PC-3 (cell line): ENCODE measurements around the gene FOXL2NB. TPM values are rescaled to one million over a fixed set of nuclear protein-coding genes. Genes with fewer than 3 reads are reported as not detected.

Source experiments
- ATAC-seq: fragments of 200-7000 bp; cut with Tn5 transposase; 2 replicates; pipeline ENCODE4 v1.9.1; 2020; ENCODE audit warnings: mild to moderate bottlenecking, moderate library complexity
- BruUV-seq: library from RNA; stranded (reverse); fragments of 400-500 nt; replicated peaks from 2 replicates; lab custom pipeline; 2021; lab: Mats Ljungman, UMichigan
- CTCF ChIA-PET: fragments of 300-600 bp; sonication (Branson Sonifier 250); formaldehyde crosslinking; loops from one replicate; lab custom pipeline; 2022; ENCODE audit warnings: antibody characterized with exemption; lab: Charles Lee
- POLR2A ChIA-PET: fragments of 300-600 bp; sonication (Branson Sonifier 250); formaldehyde crosslinking; loops from one replicate; lab custom pipeline; 2022; ENCODE audit warnings: antibody characterized with exemption; ENCODE audit not compliant: unreplicated experiment; lab: Charles Lee
- DNase-seq: peaks from one replicate; pipeline ENCODE4 v3.0.0-alpha.2; 2015
- H2AFZ ChIP-seq: fragments of 300-600 bp; sonication (generic); 2 replicates; pipeline ENCODE4 v1.6.0; 2016; ENCODE audit warnings: antibody characterized with exemption, low read length
- H3F3A ChIP-seq: fragments of 300-600 bp; sonication (generic); one replicate; pipeline ENCODE4 v1.6.0; 2017; ENCODE audit warnings: antibody characterized with exemption, low read length, control low read depth, mild to moderate bottlenecking; ENCODE audit not compliant: unreplicated experiment
- H3K27ac ChIP-seq: fragments of 300-600 bp; sonication (generic); 2 replicates; pipeline ENCODE4 v1.5.1; 2016; ENCODE audit warnings: mild to moderate bottlenecking, low read length
- H3K27me3 ChIP-seq: fragments of 300-600 bp; sonication (generic); 2 replicates; pipeline ENCODE4 v1.6.1; 2016; ENCODE audit warnings: low read length, mixed read lengths
- H3K36me3 ChIP-seq: fragments of 300-600 bp; sonication (generic); 2 replicates; pipeline ENCODE4 v1.6.1; 2016; ENCODE audit warnings: low read depth, mixed run types, low read length, mixed read lengths
- H3K4me1 ChIP-seq: fragments of 300-600 bp; sonication (generic); 2 replicates; pipeline ENCODE4 v1.5.1; 2016; ENCODE audit warnings: low read length; ENCODE audit not compliant: insufficient read depth
- H3K4me2 ChIP-seq: fragments of 300-600 bp; sonication (generic); 2 replicates; pipeline ENCODE4 v1.6.0; 2016; ENCODE audit warnings: low read length
- H3K4me3 ChIP-seq: fragments of 300-600 bp; sonication (generic); 2 replicates; pipeline ENCODE4 v1.5.1; 2016; ENCODE audit warnings: mild to moderate bottlenecking, low read length, mixed read lengths
- H3K79me2 ChIP-seq: fragments of 300-600 bp; sonication (generic); 2 replicates; pipeline ENCODE4 v1.6.1; 2017; ENCODE audit warnings: low read length, mixed read lengths
- H3K9ac ChIP-seq: fragments of 300-600 bp; sonication (generic); 2 replicates; pipeline ENCODE4 v1.6.0; 2016; ENCODE audit warnings: mild to moderate bottlenecking, low read length
- H3K9me2 ChIP-seq: fragments of 300-600 bp; sonication (generic); replicated peaks from 2 replicates; pipeline ENCODE4 v1.6.1; 2016; ENCODE audit warnings: mixed run types, low read length, mixed read lengths
- H3K9me3 ChIP-seq: fragments of 300-600 bp; sonication (generic); 2 replicates; pipeline ENCODE4 v1.6.1; 2016; ENCODE audit warnings: low read length, mixed read lengths
- H4K20me1 ChIP-seq: fragments of 300-600 bp; sonication (generic); 2 replicates; pipeline ENCODE4 v1.6.1; 2016; ENCODE audit warnings: low read length, mixed read lengths
- CTCF ChIP-seq: fragments of 300-600 bp; sonication (generic); conservative IDR thresholded peaks from 2 replicates; pipeline ENCODE4 v1.5.1; 2017; ENCODE audit warnings: antibody characterized with exemption, low read depth, mild to moderate bottlenecking, low read length
- EZH2 ChIP-seq: fragments of 300-600 bp; sonication (generic); IDR thresholded peaks from one replicate; pipeline ENCODE4 v1.6.1; 2017; ENCODE audit warnings: antibody characterized with exemption, mild to moderate bottlenecking, low read length; ENCODE audit not compliant: unreplicated experiment
- EZH2phosphoT487 ChIP-seq: fragments of 300-600 bp; sonication (generic); IDR thresholded peaks from 2 replicates; pipeline ENCODE4 v1.6.1; 2018; ENCODE audit warnings: mild to moderate bottlenecking, antibody characterized with exemption, low read length, borderline replicate concordance
- intact Hi-C: fragments of 100-400 bp; cut with micrococcal nuclease; formaldehyde crosslinking; loops from 2 replicates; pipeline ENCODE4 v1.9.0; 2023
- total RNA-seq: library from RNA; depleted of rRNA; stranded (reverse); fragments of >200 nt; gene quantifications from 2 replicates; pipeline ENCODE4 v1.2.3, GENCODE V29; 2014

Gene FOXL2NB
- total RNA-seq, 1 experiment from 2014 or later = not detected

GRCh38 chr3:138942271-138942670 is 4.7 kb upstream of the FOXL2NB start:
- H3K36me3 ChIP-seq = no peaks in the 10 kb centered on the region
- intact Hi-C loops = loop anchor here (10.0 kb wide), 1 partner anchor 273 kb away; no protein-coding TSS in a partner anchor
- ChIA-PET CTCF (no interaction called here), POLR2A (no interaction called here)
- no peaks in the 10 kb centered on the region for H3F3A ChIP-seq
- no peaks in the 10 kb centered on the region for H4K20me1 ChIP-seq
- no peaks in the 10 kb centered on the region for H3K79me2 ChIP-seq
- H3K4me3 ChIP-seq = no peak overlapping the region
- BruUV-seq = no TSS peak
- DNase-seq = no peak
- no peak overlapping the region for H2AFZ ChIP-seq
- TF ChIP-seq EZH2phosphoT487 = no peak
- no peak for TF ChIP-seq CTCF
- TF ChIP-seq EZH2 = no peak
- H3K9me2 ChIP-seq = no peaks in the 10 kb centered on the region
- ATAC-seq = no peak
- H3K9me3 ChIP-seq = no peaks in the 10 kb centered on the region
- H3K27me3 ChIP-seq = no peaks in the 10 kb centered on the region
- no peak overlapping the region for H3K4me2 ChIP-seq
- H3K4me1 ChIP-seq = no peaks in the 10 kb centered on the region
- H3K9ac ChIP-seq = no peak overlapping the region
- no peak overlapping the region for H3K27ac ChIP-seq

GRCh38 chr3:138942861-138943623 is 4.0 kb upstream of the FOXL2NB start:
- Histone ChIP-seq H3K27me3 (no peaks in the 10 kb centered on the region), H3K9me2 (no peaks in the 10 kb centered on the region), H3K4me3 (no peak overlapping the region), H3K27ac (no peak overlapping the region), H3K36me3 (no peaks in the 10 kb centered on the region), H4K20me1 (no peaks in the 10 kb centered on the region), H3K4me2 (no peak overlapping the region), H3K9me3 (no peaks in the 10 kb centered on the region), H3K4me1 (no peaks in the 10 kb centered on the region), H2AFZ (no peak overlapping the region), H3K79me2 (no peaks in the 10 kb centered on the region), H3K9ac (no peak overlapping the region), H3F3A (no peaks in the 10 kb centered on the region)
- no peak for DNase-seq
- BruUV-seq = no TSS peak
- no peak for ATAC-seq
- no peak for TF ChIP-seq CTCF
- TF ChIP-seq EZH2 = no peak
- no peak for TF ChIP-seq EZH2phosphoT487
- CTCF ChIA-PET = no interaction called here
- intact Hi-C loops = loop anchor here (10.0 kb wide), 1 partner anchor 272 kb away; no protein-coding TSS in a partner anchor
- POLR2A ChIA-PET = no interaction called here
